PC-9 (cell line): ENCODE measurements around the gene MGAT2. TPM values are rescaled to one million over a fixed set of nuclear protein-coding genes. Genes with fewer than 3 reads are reported as not detected.
"Not testable (repeated sequence)": the region's sequence is repeated elsewhere in the genome, so short reads cannot be mapped to it uniquely, and the experiment has no call there.

Source experiments
- BruUV-seq: library from RNA; stranded (reverse); fragments of 400-500 nt; replicated peaks from 2 replicates; lab custom pipeline; 2021; lab: Mats Ljungman, UMichigan
- CTCF ChIA-PET: fragments of 300-600 bp; sonication (Branson Sonifier 250); formaldehyde crosslinking; loops from one replicate; lab custom pipeline; 2022; ENCODE audit warnings: antibody characterized with exemption; lab: Charles Lee
- POLR2A ChIA-PET: fragments of 300-600 bp; sonication (Branson Sonifier 250); formaldehyde crosslinking; loops from one replicate; lab custom pipeline; 2022; ENCODE audit warnings: antibody characterized with exemption; ENCODE audit not compliant: unreplicated experiment; lab: Charles Lee
- DNase-seq, 2 experiments: peaks; one replicate each; pipeline versions ENCODE4 v3.0.0 to v3.0.0-alpha.2; 2015 to 2022; ENCODE audit warnings: mixed read lengths in 1 of 2
- H2AFZ ChIP-seq: fragments of 200-600 bp; sonication (generic); 2 replicates; pipeline ENCODE4 v1.8.1; 2017; ENCODE audit warnings: antibody characterized with exemption
- H3F3A ChIP-seq: fragments of 200-600 bp; sonication (generic); 2 replicates; pipeline ENCODE4 v1.8.1; 2017; ENCODE audit warnings: antibody characterized with exemption, mild to moderate bottlenecking, low read depth; ENCODE audit not compliant: insufficient read depth
- H3K27ac ChIP-seq: fragments of 200-600 bp; sonication (generic); 2 replicates; pipeline ENCODE4 v1.6.1; 2016; ENCODE audit warnings: mixed run types
- H3K27me3 ChIP-seq: fragments of 200-600 bp; sonication (generic); 2 replicates; pipeline ENCODE4 v1.6.1; 2016; ENCODE audit warnings: low read depth, mixed run types; ENCODE audit not compliant: insufficient read depth
- H3K36me3 ChIP-seq: fragments of 200-600 bp; sonication (generic); 2 replicates; pipeline ENCODE4 v1.6.1; 2016; ENCODE audit warnings: low read depth, mixed run types
- H3K4me1 ChIP-seq: fragments of 200-600 bp; sonication (generic); replicated peaks from 2 replicates; pipeline ENCODE4 v1.6.1; 2016; ENCODE audit warnings: mixed run types; ENCODE audit not compliant: insufficient read depth
- H3K4me2 ChIP-seq: fragments of 200-600 bp; sonication (generic); 2 replicates; pipeline ENCODE4 v1.6.1; 2017; ENCODE audit warnings: mixed run types
- H3K4me3 ChIP-seq: fragments of 200-600 bp; sonication (generic); 2 replicates; pipeline ENCODE4 v1.6.1; 2016; ENCODE audit warnings: mixed run types
- H3K79me2 ChIP-seq: fragments of 200-600 bp; sonication (generic); 2 replicates; pipeline ENCODE4 v1.6.1; 2017; ENCODE audit warnings: low read depth, mixed run types
- H3K9me2 ChIP-seq: fragments of 200-600 bp; sonication (generic); 2 replicates; pipeline ENCODE4 v1.8.1; 2017; ENCODE audit warnings: mild to moderate bottlenecking; ENCODE audit not compliant: insufficient read depth
- H3K9me3 ChIP-seq: fragments of 200-600 bp; sonication (generic); 2 replicates; pipeline ENCODE4 v1.8.1; 2016; ENCODE audit warnings: low read depth; ENCODE audit not compliant: insufficient read depth
- H4K20me1 ChIP-seq: fragments of 200-600 bp; sonication (generic); 2 replicates; pipeline ENCODE4 v1.8.1; 2017; ENCODE audit not compliant: insufficient read depth
- EZH2 ChIP-seq: fragments of 200-600 bp; sonication (generic); IDR thresholded peaks from 2 replicates; pipeline ENCODE4 v1.8.0; 2017; ENCODE audit warnings: antibody characterized with exemption, low read depth
- intact Hi-C: fragments of 100-400 bp; cut with micrococcal nuclease; formaldehyde crosslinking; loops from one replicate; pipeline ENCODE4 v1.10.0; 2022; ENCODE audit not compliant: unreplicated experiment
- total RNA-seq: library from RNA; stranded (reverse); gene quantifications from 2 replicates; pipeline ENCODE4 v1.2.3, GENCODE V29; 2021
- TF ChIP-seq, protein P1 (sequence below): fragments of 200-600 bp; sonication (generic); conservative IDR thresholded peaks from 2 replicates; pipeline ENCODE4 v1.6.1; 2017; ENCODE audit warnings: mixed run types, antibody characterized with exemption, mild to moderate bottlenecking, moderate library complexity

Gene MGAT2
- total RNA-seq, 1 experiment from 2014 or later = 22.0 TPM

DNA sequence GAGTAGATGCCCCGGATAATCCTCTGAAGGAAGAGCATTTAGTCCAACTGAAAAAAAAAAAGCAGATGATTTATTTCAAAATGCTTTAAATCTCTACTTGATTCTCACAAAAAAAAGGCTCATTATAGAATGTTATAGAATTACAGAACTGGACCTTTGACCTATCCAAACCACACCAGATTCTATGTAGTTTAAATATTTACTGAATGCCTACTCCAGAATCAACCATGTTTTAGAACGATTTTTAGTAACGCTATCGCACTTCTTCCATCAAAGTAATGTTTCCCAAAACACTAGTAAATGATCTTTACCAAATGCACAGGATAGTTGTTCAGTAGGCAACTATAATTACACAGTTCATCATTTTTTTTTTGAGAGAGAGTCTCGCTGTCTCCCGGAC is 37.0 kb upstream of the MGAT2 start:
- no peaks in the 10 kb centered on the region for H3K9me2 ChIP-seq
- peaks cover 74% of the 10 kb centered on the region for H3K79me2 ChIP-seq
- no peaks in the 10 kb centered on the region for H3K27me3 ChIP-seq
- POLR2A ChIA-PET = interaction anchor here (0.6 kb wide), 1 partner anchor 256 kb away, joined by 5 read pairs; no protein-coding TSS in a partner anchor
- no TSS peak for BruUV-seq
- peak overlapping the region; percentile 85; the same call in 1 of the 2 replicates for H3K27ac ChIP-seq
- peaks cover 51% of the 10 kb centered on the region for H4K20me1 ChIP-seq
- peaks cover 77% of the 10 kb centered on the region for H3F3A ChIP-seq
- TF ChIP-seq EZH2 = no peak
- TF ChIP-seq, protein P1, sequence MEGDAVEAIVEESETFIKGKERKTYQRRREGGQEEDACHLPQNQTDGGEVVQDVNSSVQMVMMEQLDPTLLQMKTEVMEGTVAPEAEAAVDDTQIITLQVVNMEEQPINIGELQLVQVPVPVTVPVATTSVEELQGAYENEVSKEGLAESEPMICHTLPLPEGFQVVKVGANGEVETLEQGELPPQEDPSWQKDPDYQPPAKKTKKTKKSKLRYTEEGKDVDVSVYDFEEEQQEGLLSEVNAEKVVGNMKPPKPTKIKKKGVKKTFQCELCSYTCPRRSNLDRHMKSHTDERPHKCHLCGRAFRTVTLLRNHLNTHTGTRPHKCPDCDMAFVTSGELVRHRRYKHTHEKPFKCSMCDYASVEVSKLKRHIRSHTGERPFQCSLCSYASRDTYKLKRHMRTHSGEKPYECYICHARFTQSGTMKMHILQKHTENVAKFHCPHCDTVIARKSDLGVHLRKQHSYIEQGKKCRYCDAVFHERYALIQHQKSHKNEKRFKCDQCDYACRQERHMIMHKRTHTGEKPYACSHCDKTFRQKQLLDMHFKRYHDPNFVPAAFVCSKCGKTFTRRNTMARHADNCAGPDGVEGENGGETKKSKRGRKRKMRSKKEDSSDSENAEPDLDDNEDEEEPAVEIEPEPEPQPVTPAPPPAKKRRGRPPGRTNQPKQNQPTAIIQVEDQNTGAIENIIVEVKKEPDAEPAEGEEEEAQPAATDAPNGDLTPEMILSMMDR = no peak
- no peak for DNase-seq
- no peaks in the 10 kb centered on the region for H3K9me3 ChIP-seq
- peak overlapping the region; percentile 97 for H3K4me3 ChIP-seq
- H2AFZ ChIP-seq = no peak overlapping the region
- intact Hi-C loops = loop anchor here (10.0 kb wide), 2 partner anchors 79 to 119 kb away; no protein-coding TSS in a partner anchor
- CTCF ChIA-PET = no interaction called here
- H3K4me2 ChIP-seq = peak overlapping the region; percentile 79
- H3K4me1 ChIP-seq = peaks cover 32% of the 10 kb centered on the region
- peaks cover 42% of the 10 kb centered on the region for H3K36me3 ChIP-seq

DNA sequence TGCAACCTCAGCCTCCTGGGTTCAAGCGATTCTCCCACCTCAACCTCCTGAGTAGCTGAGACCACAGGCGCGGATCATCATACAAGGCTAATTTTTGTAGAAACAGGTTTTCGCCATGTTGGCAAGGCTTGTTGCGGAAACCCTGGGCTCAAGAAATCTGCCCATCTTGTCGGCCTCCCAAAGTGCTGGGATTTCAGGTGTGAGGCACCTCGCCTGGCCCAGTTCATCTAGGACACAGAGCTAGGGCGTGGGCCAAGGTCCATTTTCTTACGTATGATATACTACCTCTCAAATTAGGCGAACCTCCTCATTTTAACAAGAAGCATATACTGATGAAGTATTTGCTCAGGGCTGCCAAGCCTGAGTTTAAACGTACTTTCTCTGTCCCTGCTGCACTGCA is 36.5 kb upstream of the MGAT2 start:
- DNase-seq = no peak
- TF ChIP-seq, protein P1 = no peak
- TF ChIP-seq EZH2 = no peak
- ChIA-PET CTCF (no interaction called here), POLR2A (no interaction called here)
- peak overlapping the region; percentile 79 for H3K4me2 ChIP-seq
- H3F3A ChIP-seq = peaks cover 73% of the 10 kb centered on the region
- H3K9me3 ChIP-seq = no peaks in the 10 kb centered on the region
- peaks cover 32% of the 10 kb centered on the region for H3K4me1 ChIP-seq
- BruUV-seq = no TSS peak
- H3K27ac ChIP-seq = peak overlapping the region; percentile 85
- no peak overlapping the region for H2AFZ ChIP-seq
- H3K79me2 ChIP-seq = peaks cover 72% of the 10 kb centered on the region
- peak overlapping the region; percentile 97 for H3K4me3 ChIP-seq
- H4K20me1 ChIP-seq = peaks cover 51% of the 10 kb centered on the region
- intact Hi-C loops = loop anchor here (10.0 kb wide), 2 partner anchors 79 to 119 kb away; no protein-coding TSS in a partner anchor
- no peaks in the 10 kb centered on the region for H3K9me2 ChIP-seq
- H3K27me3 ChIP-seq = no peaks in the 10 kb centered on the region
- peaks cover 42% of the 10 kb centered on the region for H3K36me3 ChIP-seq

DNA sequence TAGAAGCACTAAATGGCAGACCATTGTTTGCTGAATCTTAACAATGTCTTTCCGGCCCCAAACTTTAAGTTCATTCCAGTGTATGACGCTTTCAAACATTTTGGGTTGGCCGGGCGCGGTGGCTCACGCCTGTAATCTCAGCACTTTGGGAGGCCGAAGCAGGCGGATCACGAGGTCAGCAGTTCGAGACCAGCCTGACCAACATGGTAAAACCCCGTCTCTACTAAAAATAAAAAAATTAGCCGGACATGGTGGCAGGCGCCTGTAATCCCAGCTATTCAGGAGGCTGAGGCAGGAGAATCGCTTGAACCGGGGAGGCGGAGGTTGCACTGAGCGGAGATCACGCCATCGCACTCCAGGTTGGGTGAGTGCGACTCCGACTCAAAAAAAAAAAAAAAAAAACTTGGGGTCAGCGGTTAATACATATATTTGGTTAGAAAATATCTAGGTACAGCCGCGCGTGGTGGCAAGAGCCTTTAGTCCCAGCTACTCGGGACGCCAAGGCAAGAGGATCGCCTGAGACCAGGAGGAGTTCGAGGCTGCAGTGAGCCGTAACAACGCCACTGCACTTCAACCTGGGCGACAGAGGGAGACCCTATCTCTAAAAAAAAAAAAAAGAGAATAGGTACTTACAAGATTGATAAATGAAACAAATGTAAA is 35.5 kb upstream of the MGAT2 start:
- Histone ChIP-seq H4K20me1 (peaks cover 47% of the 10 kb centered on the region), H3K4me1 (peaks cover 32% of the 10 kb centered on the region), H3K4me2 (peak overlapping the region; percentile 79), H3K36me3 (peaks cover 42% of the 10 kb centered on the region), H3K4me3 (peak overlapping the region; percentile 97), H3K27ac (peak overlapping the region; percentile 85), H3F3A (peaks cover 69% of the 10 kb centered on the region), H3K79me2 (peaks cover 61% of the 10 kb centered on the region)
- H2AFZ ChIP-seq, DNase-seq, H3K27me3 ChIP-seq, H3K9me2 ChIP-seq, H3K9me3 ChIP-seq, BruUV-seq: not testable (repeated sequence)
- ChIA-PET CTCF (interaction anchor here (0.7 kb wide), 1 partner anchor 124 kb away, joined by 3 read pairs; no protein-coding TSS in a partner anchor), POLR2A (interaction anchor here (0.6 to 0.7 kb wide), 2 partner anchors 15 to 143 kb away, joined by 3 to 27 read pairs; no protein-coding TSS in a partner anchor)
- intact Hi-C loops = loop anchor here (5.0 to 10.0 kb wide), 3 partner anchors 37 to 120 kb away; partner anchors contain the start of genes MGAT2 and RPL36AL
